Femur (tissue), 1 donor: ENCODE results near the gene TMEM117.
"Not testable (repeated sequence)": the region's sequence is repeated elsewhere in the genome, so short reads cannot be mapped to it uniquely, and the experiment has no call there.

Source experiments
- DNase-seq: peaks from one replicate; pipeline ENCODE4 v3.0.0-alpha.2; 2017

Gene TMEM117

GRCh38 chr12:44235674-44236073 is 399.8 kb downstream of the TMEM117 start:
- no peak for DNase-seq

- DNase-seq = no peak
Observed at GRCh38 chr12:44240186-44240585, 404.3 kb downstream of the TMEM117 start.

GRCh38 chr12:44245932-44246331 is 410.1 kb downstream of the TMEM117 start:
- DNase-seq = no peak

- DNase-seq = no peak
Observed at GRCh38 chr12:44246482-44247105, 410.7 kb downstream of the TMEM117 start.

GRCh38 chr12:44247588-44247987 is 411.7 kb downstream of the TMEM117 start:
- DNase-seq = no peak

GRCh38 chr12:44248436-44248835 is 412.6 kb downstream of the TMEM117 start:
- no peak for DNase-seq

- not testable (repeated sequence) for DNase-seq
Observed at GRCh38 chr12:44250440-44250839, 414.6 kb downstream of the TMEM117 start.

GRCh38 chr12:44253338-44253856 is 417.5 kb downstream of the TMEM117 start:
- DNase-seq = no peak

- no peak for DNase-seq
Observed at GRCh38 chr12:44258246-44258645, 422.4 kb downstream of the TMEM117 start.

GRCh38 chr12:44259890-44260289 is 424.0 kb downstream of the TMEM117 start:
- no peak for DNase-seq

- DNase-seq = no peak
Observed at GRCh38 chr12:44260581-44260980, 424.7 kb downstream of the TMEM117 start.

GRCh38 chr12:44285321-44285960 is 449.6 kb downstream of the TMEM117 start:
- no peak for DNase-seq

- no peak for DNase-seq
Observed at GRCh38 chr12:44286336-44286735, 450.5 kb downstream of the TMEM117 start.

- DNase-seq = no peak
Observed at GRCh38 chr12:44286821-44287505, 451.1 kb downstream of the TMEM117 start.

- no peak for DNase-seq
Observed at GRCh38 chr12:44287545-44287944, 451.7 kb downstream of the TMEM117 start.

GRCh38 chr12:44294649-44295048 is 458.8 kb downstream of the TMEM117 start:
- no peak for DNase-seq

GRCh38 chr12:44295958-44296623 is 460.2 kb downstream of the TMEM117 start:
- DNase-seq = no peak

- no peak for DNase-seq
Observed at GRCh38 chr12:44296624-44297197, 460.8 kb downstream of the TMEM117 start.

GRCh38 chr12:44299524-44299923 is 463.6 kb downstream of the TMEM117 start:
- DNase-seq = no peak

GRCh38 chr12:44307506-44308168 is 471.8 kb downstream of the TMEM117 start:
- no peak for DNase-seq

GRCh38 chr12:44313188-44313587 is 477.3 kb downstream of the TMEM117 start:
- DNase-seq = no peak

GRCh38 chr12:44314007-44314500 is 478.2 kb downstream of the TMEM117 start:
- DNase-seq = no peak
